Activated naive CD8-positive, alpha-beta T cell treated with anti-CD3 and anti-CD28 coated beads for 36 hours (primary cell): ENCODE results near the gene JUP. TPM values are rescaled to one million over a fixed set of nuclear protein-coding genes. Genes with fewer than 3 reads are reported as not detected.
"Not testable (repeated sequence)": the region's sequence is repeated elsewhere in the genome, so short reads cannot be mapped to it uniquely, and the experiment has no call there.

Source experiments
- DNase-seq: peaks from one replicate; pipeline ENCODE4 v3.0.0; 2021
- H3K27ac Mint-ChIP-seq: one replicate; pipeline ENCODE4 v1.8.0; 2022; ENCODE audit warnings: mild to moderate bottlenecking, moderate library complexity, mixed read lengths
- H3K27me3 Mint-ChIP-seq: one replicate; pipeline ENCODE4 v1.8.0; 2022; ENCODE audit warnings: mild to moderate bottlenecking, mixed read lengths
- H3K36me3 Mint-ChIP-seq: one replicate; pipeline ENCODE4 v1.8.0; 2021; ENCODE audit warnings: mild to moderate bottlenecking, mixed read lengths
- H3K4me1 Mint-ChIP-seq: one replicate; pipeline ENCODE4 v1.8.0; 2021; ENCODE audit warnings: mixed read lengths
- H3K4me3 Mint-ChIP-seq: one replicate; pipeline ENCODE4 v1.8.0; 2022; ENCODE audit warnings: mild to moderate bottlenecking, moderate library complexity, mixed read lengths
- H3K9me3 Mint-ChIP-seq: one replicate; pipeline ENCODE4 v1.8.0; 2022; ENCODE audit warnings: mixed read lengths
- total RNA-seq, 2 experiments: library from RNA; stranded (reverse); gene quantifications; one replicate each; pipeline ENCODE4 v1.2.3, GENCODE V29; 2021

Gene JUP
- total RNA-seq, result 1 to 10 TPM; 2.7 to 3.7 TPM

- DNase-seq, result peak; percentile 93
- H3K36me3 Mint-ChIP-seq, result no peaks in the 10 kb centered on the region
- peaks cover 29% of the 10 kb centered on the region for H3K4me1 Mint-ChIP-seq
- H3K27me3 Mint-ChIP-seq, result peaks cover 36% of the 10 kb centered on the region
- H3K4me3 Mint-ChIP-seq, result peak within 1 kb of the TSS; percentile 45
- no peak within 1 kb of the TSS for H3K27ac Mint-ChIP-seq
- no peaks in the 10 kb centered on the region for H3K9me3 Mint-ChIP-seq
Observed at GRCh38 chr17:41786227-41787020, at the start of gene JUP. JUP (minus strand) TSS chr17:41786711; CDS start chr17:41771854, 14,857 bp downstream.

GRCh38 chr17:41835800-41836549 is 49.5 kb upstream of the JUP start, which contains the start of gene NT5C3B:
NT5C3B (minus strand) TSS chr17:41836232; CDS start chr17:41836193, 39 bp downstream.
- Mint-ChIP-seq H3K9me3 (no peaks in the 10 kb centered on the region), H3K27ac (peak within 1 kb of the TSS; percentile 60), H3K36me3 (peaks cover 7% of the 10 kb centered on the region), H3K4me3 (peak within 1 kb of the TSS; percentile 87), H3K27me3 (no peaks in the 10 kb centered on the region), H3K4me1 (peaks cover 14% of the 10 kb centered on the region)
- peak; percentile 70 for DNase-seq

- Mint-ChIP-seq H3K27me3 (no peaks in the 10 kb centered on the region), H3K4me3 (peak overlapping the region; percentile 87), H3K4me1 (peaks cover 14% of the 10 kb centered on the region), H3K36me3 (peaks cover 7% of the 10 kb centered on the region), H3K9me3 (no peaks in the 10 kb centered on the region), H3K27ac (peak overlapping the region; percentile 32)
- no peak for DNase-seq
Observed at GRCh38 chr17:41835214-41835799, 48.8 kb upstream of the JUP start.

GRCh38 chr17:41829961-41830360 is 43.5 kb upstream of the JUP start:
- not testable (repeated sequence) for H3K27me3 Mint-ChIP-seq, H3K4me3 Mint-ChIP-seq, H3K27ac Mint-ChIP-seq, H3K4me1 Mint-ChIP-seq, H3K36me3 Mint-ChIP-seq, DNase-seq, H3K9me3 Mint-ChIP-seq

GRCh38 chr17:41825175-41825845 is 38.8 kb upstream of the JUP start:
- no peak for DNase-seq
- H3K36me3 Mint-ChIP-seq, result no peaks in the 10 kb centered on the region
- H3K4me1 Mint-ChIP-seq, result no peaks in the 10 kb centered on the region
- no peaks in the 10 kb centered on the region for H3K9me3 Mint-ChIP-seq
- no peaks in the 10 kb centered on the region for H3K27me3 Mint-ChIP-seq
- no peak overlapping the region for H3K4me3 Mint-ChIP-seq
- no peak overlapping the region for H3K27ac Mint-ChIP-seq

GRCh38 chr17:41824086-41824485 is 37.6 kb upstream of the JUP start:
- Mint-ChIP-seq H3K27me3 (no peaks in the 10 kb centered on the region), H3K36me3 (no peaks in the 10 kb centered on the region), H3K4me1 (no peaks in the 10 kb centered on the region), H3K4me3 (no peak overlapping the region), H3K9me3 (no peaks in the 10 kb centered on the region), H3K27ac (peak overlapping the region; percentile 25)
- DNase-seq, result no peak

GRCh38 chr17:41823580-41823979 is 37.1 kb upstream of the JUP start:
- H3K27me3 Mint-ChIP-seq, result no peaks in the 10 kb centered on the region
- no peaks in the 10 kb centered on the region for H3K9me3 Mint-ChIP-seq
- DNase-seq, result no peak
- no peaks in the 10 kb centered on the region for H3K4me1 Mint-ChIP-seq
- no peak overlapping the region for H3K4me3 Mint-ChIP-seq
- no peak overlapping the region for H3K27ac Mint-ChIP-seq
- no peaks in the 10 kb centered on the region for H3K36me3 Mint-ChIP-seq

GRCh38 chr17:41823141-41823524 is 36.6 kb upstream of the JUP start:
- no peak for DNase-seq
- H3K27me3 Mint-ChIP-seq, result no peaks in the 10 kb centered on the region
- H3K36me3 Mint-ChIP-seq, result no peaks in the 10 kb centered on the region
- no peak overlapping the region for H3K4me3 Mint-ChIP-seq
- no peaks in the 10 kb centered on the region for H3K4me1 Mint-ChIP-seq
- no peak overlapping the region for H3K27ac Mint-ChIP-seq
- H3K9me3 Mint-ChIP-seq, result no peaks in the 10 kb centered on the region

- no peaks in the 10 kb centered on the region for H3K9me3 Mint-ChIP-seq
- no peak overlapping the region for H3K27ac Mint-ChIP-seq
- H3K36me3 Mint-ChIP-seq, result no peaks in the 10 kb centered on the region
- no peaks in the 10 kb centered on the region for H3K27me3 Mint-ChIP-seq
- no peak for DNase-seq
- H3K4me3 Mint-ChIP-seq, result no peak overlapping the region
- H3K4me1 Mint-ChIP-seq, result no peaks in the 10 kb centered on the region
Observed at GRCh38 chr17:41822216-41823140, 36.0 kb upstream of the JUP start.

GRCh38 chr17:41821776-41822175 is 35.3 kb upstream of the JUP start:
- H3K27me3 Mint-ChIP-seq, result no peaks in the 10 kb centered on the region
- H3K36me3 Mint-ChIP-seq, result no peaks in the 10 kb centered on the region

GRCh38 chr17:41818024-41818423 is 31.5 kb upstream of the JUP start:
- DNase-seq, result no peak
- Mint-ChIP-seq H3K4me3 (no peak overlapping the region), H3K4me1 (no peaks in the 10 kb centered on the region), H3K27me3 (no peaks in the 10 kb centered on the region), H3K36me3 (no peaks in the 10 kb centered on the region), H3K9me3 (no peaks in the 10 kb centered on the region), H3K27ac (no peak overlapping the region)

More at GRCh38 chr17:41821776-41822175, 35.3 kb upstream of the JUP start:
- H3K4me3 Mint-ChIP-seq, result no peak overlapping the region
- DNase-seq, result no peak
- no peak overlapping the region for H3K27ac Mint-ChIP-seq
- no peaks in the 10 kb centered on the region for H3K4me1 Mint-ChIP-seq
- H3K9me3 Mint-ChIP-seq, result no peaks in the 10 kb centered on the region

GRCh38 chr17:41816637-41817320 is 30.3 kb upstream of the JUP start:
- H3K9me3 Mint-ChIP-seq, result no peaks in the 10 kb centered on the region
- H3K27me3 Mint-ChIP-seq, result peaks cover 4% of the 10 kb centered on the region
- no peak for DNase-seq
- no peaks in the 10 kb centered on the region for H3K36me3 Mint-ChIP-seq
- peaks cover 9% of the 10 kb centered on the region for H3K4me1 Mint-ChIP-seq
- H3K4me3 Mint-ChIP-seq, result no peak overlapping the region
- no peak overlapping the region for H3K27ac Mint-ChIP-seq

GRCh38 chr17:41814195-41814594 is 27.7 kb upstream of the JUP start:
- DNase-seq, result no peak
- peaks cover 2% of the 10 kb centered on the region for H3K36me3 Mint-ChIP-seq
- no peak overlapping the region for H3K4me3 Mint-ChIP-seq
- H3K9me3 Mint-ChIP-seq, result no peaks in the 10 kb centered on the region
- peaks cover 7% of the 10 kb centered on the region for H3K27me3 Mint-ChIP-seq
- peaks cover 22% of the 10 kb centered on the region for H3K4me1 Mint-ChIP-seq
- H3K27ac Mint-ChIP-seq, result no peak overlapping the region
